ENCODE results near the gene MASP2. TPM values are rescaled to one million over a fixed set of nuclear protein-coding genes. Genes with fewer than 3 reads are reported as not detected.
A peak's percentile ranks its signal among the peaks of the same experiment; 100 is the strongest.

MASP2 gene
- total and polyA plus RNA-seq, 2 donors (not counting 1 experiment from before 2014, with no cell fraction given): 0.06 TPM; not detected in 1

DNA sequence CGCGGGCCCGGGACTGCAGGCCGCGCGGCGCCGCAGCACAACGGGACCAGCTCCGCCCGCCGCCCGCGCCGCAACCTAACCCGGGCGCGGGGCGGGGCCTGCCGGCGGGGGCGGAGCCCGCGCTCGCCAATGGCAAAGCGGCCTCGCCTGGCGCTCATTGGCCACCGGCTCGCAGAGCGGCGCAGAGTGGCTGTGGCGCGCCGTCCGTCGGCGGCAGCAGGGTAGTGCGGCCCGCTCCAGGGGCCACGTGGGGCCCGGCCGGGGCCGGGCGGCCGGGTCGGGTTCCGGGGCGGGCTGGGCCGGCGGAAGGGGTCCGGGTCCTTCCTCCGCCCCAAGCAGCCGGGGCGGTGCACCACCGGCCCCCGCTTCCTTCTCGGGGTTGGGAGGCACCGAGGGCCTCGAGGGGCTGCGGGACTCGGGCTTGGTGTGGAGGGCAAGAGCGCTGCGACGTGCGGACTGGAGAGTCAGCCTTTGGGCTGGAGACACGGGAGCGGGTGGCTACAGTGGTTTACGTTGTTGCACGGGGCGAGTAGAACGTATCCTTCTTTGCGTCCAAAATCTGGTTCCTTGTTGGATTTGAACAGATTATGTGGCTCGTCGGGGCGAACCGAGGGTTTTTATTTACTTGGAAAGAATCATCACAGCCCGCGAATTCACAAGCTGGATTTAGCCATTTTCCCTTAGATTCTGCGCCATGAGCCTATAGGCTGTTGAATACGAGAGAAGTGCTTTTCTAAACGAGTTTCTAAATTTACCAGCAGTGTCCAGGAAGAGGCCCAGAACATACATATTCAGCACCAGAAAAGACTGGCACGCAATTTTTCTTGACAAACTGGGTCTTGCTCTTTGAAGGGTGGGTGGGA is 13.2 kb upstream of the MASP2 start, which contains the start of gene SRM:
TSS of gene SRM (minus strand) at position 51 of the 863 bp plus-strand sequence. CDS start 75 bp downstream, outside the sequence.
- intact Hi-C loops (cut with micrococcal nuclease): loop anchor here (1.0 kb wide), 4 partner anchors 39 to 621 kb away; partner anchors contain the start of genes EXOSC10, MAD2L2, TARDBP and UBIAD1
- TF ChIP-seq EZH2 (IDR thresholded peaks at IDR 0.05; ENCODE audit: borderline replicate concordance, insufficient read depth, low read depth, low read length, poor library complexity, severe bottlenecking): no peak
- TF ChIP-seq, protein P1, sequence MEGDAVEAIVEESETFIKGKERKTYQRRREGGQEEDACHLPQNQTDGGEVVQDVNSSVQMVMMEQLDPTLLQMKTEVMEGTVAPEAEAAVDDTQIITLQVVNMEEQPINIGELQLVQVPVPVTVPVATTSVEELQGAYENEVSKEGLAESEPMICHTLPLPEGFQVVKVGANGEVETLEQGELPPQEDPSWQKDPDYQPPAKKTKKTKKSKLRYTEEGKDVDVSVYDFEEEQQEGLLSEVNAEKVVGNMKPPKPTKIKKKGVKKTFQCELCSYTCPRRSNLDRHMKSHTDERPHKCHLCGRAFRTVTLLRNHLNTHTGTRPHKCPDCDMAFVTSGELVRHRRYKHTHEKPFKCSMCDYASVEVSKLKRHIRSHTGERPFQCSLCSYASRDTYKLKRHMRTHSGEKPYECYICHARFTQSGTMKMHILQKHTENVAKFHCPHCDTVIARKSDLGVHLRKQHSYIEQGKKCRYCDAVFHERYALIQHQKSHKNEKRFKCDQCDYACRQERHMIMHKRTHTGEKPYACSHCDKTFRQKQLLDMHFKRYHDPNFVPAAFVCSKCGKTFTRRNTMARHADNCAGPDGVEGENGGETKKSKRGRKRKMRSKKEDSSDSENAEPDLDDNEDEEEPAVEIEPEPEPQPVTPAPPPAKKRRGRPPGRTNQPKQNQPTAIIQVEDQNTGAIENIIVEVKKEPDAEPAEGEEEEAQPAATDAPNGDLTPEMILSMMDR (IDR thresholded peaks at IDR 0.05): peak; percentile 37
- peak within 1 kb of the TSS; percentile 73 to 93 (median 79) for H3K4me3 ChIP-seq (ENCODE audit: control extremely low read depth in 1 of 5, extremely low read depth in 1 of 5, insufficient read depth in 1 of 5, low read depth in 2 of 5, low read length in 4 of 5)
- peaks cover 0 to 3% (median 0%) of the 10 kb centered on the region in 3 donors for H3K9me3 ChIP-seq (ENCODE audit: control extremely low read depth in 1 of 3, control insufficient read depth in 2 of 3, insufficient read depth in 1 of 3, low read length in 2 of 3)
- H3K27ac ChIP-seq (ENCODE audit: low read length in 2 of 2): peak within 1 kb of the TSS; percentile 43 to 65
- H3K36me3 ChIP-seq (replicated peaks in 1 of 2; ENCODE audit: control extremely low read depth in 1 of 2, control insufficient read depth in 1 of 2, extremely low read depth in 1 of 2, insufficient read depth in 2 of 2, low read length in 1 of 2): peaks cover 4 to 9% of the 10 kb centered on the region in 2 experiments
- peaks cover 28% of the 10 kb centered on the region for H3K79me2 ChIP-seq (ENCODE audit: control insufficient read depth, insufficient read depth, low read length)
- WGBS (ENCODE audit: insufficient coverage): under 1% methylated on average over 79 of the region's 83 CpGs
- ChIA-PET CTCF (interaction anchor here (1.6 to 3.0 kb wide), 2 partner anchors 22 to 39 kb away, joined by 4 to 22 read pairs; partner anchors contain the start of gene EXOSC10), POLR2A (interaction anchor here (0.6 to 2.2 kb wide), 3 partner anchors 22 to 588 kb away, joined by 3 to 6 read pairs (median 5); partner anchors contain the start of gene EXOSC10)
- H3K4me1 ChIP-seq (ENCODE audit: control insufficient read depth in 2 of 2, insufficient read depth in 2 of 2, low read length in 2 of 2): peaks cover 16 to 19% of the 10 kb centered on the region in 2 donors
- no peaks in the 10 kb centered on the region for H3K27me3 Mint-ChIP-seq
- H2AFZ ChIP-seq (ENCODE audit: insufficient read depth, low read depth, low read length, poor library complexity, severe bottlenecking): peak within 1 kb of the TSS; percentile 91
- H4K20me1 ChIP-seq (ENCODE audit: control insufficient read depth, insufficient read depth, low read length, poor library complexity, severe bottlenecking): peaks cover 10% of the 10 kb centered on the region
- DNase-seq (peak; percentile 93), ATAC-seq (ENCODE audit: low read depth) (peak; percentile 98)
- peak within 1 kb of the TSS; percentile 98 for H3K4me3 Mint-ChIP-seq
- no peaks in the 10 kb centered on the region for H3K9me3 Mint-ChIP-seq (ENCODE audit: insufficient read depth)
- peak within 1 kb of the TSS; percentile 92 for H3K27ac Mint-ChIP-seq
- peak within 1 kb of the TSS; percentile 99 for H3K4me2 ChIP-seq (replicated peaks; ENCODE audit: low read depth, low read length, poor library complexity, severe bottlenecking)
- H3K4me1 Mint-ChIP-seq: peaks cover 25% of the 10 kb centered on the region
- H3K9ac ChIP-seq (ENCODE audit: low read length): peak within 1 kb of the TSS; percentile 95
- no peaks in the 10 kb centered on the region for H3K27me3 ChIP-seq (replicated peaks in 1 of 4; ENCODE audit: control extremely low read depth in 1 of 4, control insufficient read depth in 3 of 4, insufficient read depth in 4 of 4, low read length in 3 of 4)
